Activated naive CD4-positive, alpha-beta T cell treated with anti-CD3 and anti-CD28 coated beads, Interleukin-2, amount 50 U/mL, for 24 hours (primary cell): ENCODE data around the gene SLC9A6.
"Not testable (repeated sequence)": the region's sequence is repeated elsewhere in the genome, so short reads cannot be mapped to it uniquely, and the experiment has no call there.

Source experiments
- H3K27ac Mint-ChIP-seq: one replicate; pipeline ENCODE4 v1.8.0; 2021; ENCODE audit warnings: mild to moderate bottlenecking, mixed read lengths
- H3K27me3 Mint-ChIP-seq: one replicate; pipeline ENCODE4 v1.8.0; 2021; ENCODE audit warnings: mixed read lengths
- H3K36me3 Mint-ChIP-seq: one replicate; pipeline ENCODE4 v1.8.0; 2021; ENCODE audit warnings: mixed read lengths
- H3K4me1 Mint-ChIP-seq: one replicate; pipeline ENCODE4 v1.8.0; 2021; ENCODE audit warnings: mixed read lengths
- H3K4me3 Mint-ChIP-seq: one replicate; pipeline ENCODE4 v1.8.0; 2021; ENCODE audit warnings: mild to moderate bottlenecking, mixed read lengths
- H3K9me3 Mint-ChIP-seq: one replicate; pipeline ENCODE4 v1.8.0; 2021; ENCODE audit warnings: mixed read lengths

SLC9A6 gene

DNA sequence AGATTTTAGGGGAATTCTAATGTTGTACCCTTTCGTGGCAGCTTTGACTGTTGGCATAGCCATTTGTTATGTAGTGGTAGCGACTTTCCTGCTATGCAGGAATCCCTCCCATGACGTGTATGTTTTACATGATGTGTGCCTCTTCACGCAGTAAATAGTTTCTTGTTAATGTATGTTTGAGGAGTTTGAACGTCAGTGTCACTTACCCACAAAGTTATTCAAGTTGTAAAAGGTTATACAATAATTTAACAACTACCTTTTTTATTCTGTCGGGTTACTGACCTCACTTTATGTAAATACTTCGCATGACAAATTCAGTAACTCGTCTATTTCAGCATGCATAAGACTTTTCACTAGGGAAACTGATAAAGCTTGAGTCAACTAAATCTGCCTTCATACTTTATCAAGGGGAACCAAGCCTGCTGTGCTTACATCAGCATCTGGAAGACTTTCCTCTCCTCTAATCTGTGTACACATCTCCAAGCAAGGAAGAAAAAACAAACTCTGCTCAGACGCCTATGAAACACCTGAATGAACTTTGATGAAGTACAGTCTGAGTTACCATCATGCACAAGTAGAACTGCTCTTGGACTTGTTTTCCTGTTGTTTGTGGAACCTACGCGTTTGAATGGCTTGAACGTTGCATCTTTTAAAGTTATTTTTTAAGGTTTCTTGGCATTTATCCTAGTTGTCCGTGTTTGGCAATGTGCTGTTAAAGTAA, 61.2 kb downstream of the SLC9A6 start:
- Mint-ChIP-seq H3K36me3 (peaks cover 3% of the 10 kb centered on the region), H3K9me3 (no peaks in the 10 kb centered on the region), H3K4me1 (no peaks in the 10 kb centered on the region), H3K27ac (no peak overlapping the region), H3K27me3 (no peaks in the 10 kb centered on the region), H3K4me3 (no peak overlapping the region)

GRCh38 chrX:136047016-136047642, 61.9 kb downstream of the SLC9A6 start:
- Mint-ChIP-seq H3K4me1 (no peaks in the 10 kb centered on the region), H3K9me3 (no peaks in the 10 kb centered on the region), H3K36me3 (peaks cover 3% of the 10 kb centered on the region), H3K27ac (no peak overlapping the region), H3K27me3 (no peaks in the 10 kb centered on the region), H3K4me3 (no peak overlapping the region)

DNA sequence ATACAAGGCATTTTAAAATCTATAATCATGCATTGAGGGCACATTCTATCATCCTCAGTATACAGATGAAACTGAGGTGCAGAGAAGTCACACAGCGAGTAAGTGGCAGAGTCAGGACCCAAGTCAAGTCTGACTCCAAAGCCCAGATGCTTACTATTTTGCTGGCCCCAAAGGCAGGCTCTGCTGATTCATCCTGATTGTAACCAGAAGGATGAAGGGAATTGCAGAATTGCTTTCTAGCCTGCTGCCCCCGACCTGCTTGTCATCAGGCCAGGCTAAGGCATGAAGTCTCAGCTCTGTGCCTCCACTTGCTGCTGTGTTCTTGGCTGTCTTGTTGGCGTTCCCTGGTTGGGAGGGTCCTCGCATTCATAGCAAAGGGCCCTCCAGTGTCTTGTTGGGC, 62.7 kb downstream of the SLC9A6 start:
- Mint-ChIP-seq H3K4me3 (no peak overlapping the region), H3K27me3 (no peaks in the 10 kb centered on the region), H3K4me1 (no peaks in the 10 kb centered on the region), H3K36me3 (peaks cover 3% of the 10 kb centered on the region), H3K27ac (no peak overlapping the region), H3K9me3 (no peaks in the 10 kb centered on the region)

DNA sequence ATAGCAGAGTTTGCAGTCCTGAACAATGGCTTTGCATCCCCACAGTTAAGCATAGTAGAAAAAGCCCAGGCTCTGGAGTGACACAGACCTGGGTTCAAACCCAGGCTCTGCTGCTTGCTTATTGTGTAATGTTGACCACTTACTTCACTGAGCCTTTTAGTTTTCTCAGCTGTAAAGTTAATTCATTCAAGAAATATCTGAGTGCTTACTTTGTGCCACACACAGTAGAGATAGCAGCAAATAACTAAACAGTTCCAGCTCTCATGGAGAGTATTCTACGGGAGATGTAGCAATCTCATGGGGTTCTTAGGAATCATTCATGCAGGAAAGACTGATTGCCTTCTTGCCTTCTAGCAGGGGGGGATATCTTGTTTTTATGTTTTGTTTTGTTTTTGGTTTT, 63.2 kb downstream of the SLC9A6 start:
- Mint-ChIP-seq H3K27ac (no peak overlapping the region), H3K4me1 (no peaks in the 10 kb centered on the region), H3K9me3 (no peaks in the 10 kb centered on the region), H3K36me3 (peaks cover 3% of the 10 kb centered on the region), H3K27me3 (no peaks in the 10 kb centered on the region), H3K4me3 (no peak overlapping the region)

DNA sequence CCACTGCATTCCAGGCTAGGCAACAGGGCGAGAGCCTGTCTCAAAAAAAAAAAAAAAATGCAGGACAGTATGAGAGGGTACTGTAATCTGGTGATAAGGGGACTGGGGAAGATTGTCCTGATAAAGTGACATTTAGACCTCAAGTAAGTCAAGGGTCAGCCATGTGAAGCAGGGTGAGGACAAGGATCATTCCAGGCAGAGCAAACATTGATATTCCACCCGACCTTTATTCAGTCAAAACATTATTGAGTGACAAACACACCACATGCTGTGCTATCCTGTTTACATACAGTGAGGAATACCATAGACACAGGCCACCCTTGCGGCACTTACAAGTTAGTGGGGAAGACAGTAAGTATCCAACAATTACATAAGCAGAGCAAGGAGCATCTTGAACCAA, 64.4 kb downstream of the SLC9A6 start:
- H3K4me1 Mint-ChIP-seq: no peaks in the 10 kb centered on the region
- H3K27me3 Mint-ChIP-seq: no peaks in the 10 kb centered on the region
- no peaks in the 10 kb centered on the region for H3K9me3 Mint-ChIP-seq
- H3K27ac Mint-ChIP-seq: no peak overlapping the region
- H3K4me3 Mint-ChIP-seq: no peak overlapping the region
- no peaks in the 10 kb centered on the region for H3K36me3 Mint-ChIP-seq

DNA sequence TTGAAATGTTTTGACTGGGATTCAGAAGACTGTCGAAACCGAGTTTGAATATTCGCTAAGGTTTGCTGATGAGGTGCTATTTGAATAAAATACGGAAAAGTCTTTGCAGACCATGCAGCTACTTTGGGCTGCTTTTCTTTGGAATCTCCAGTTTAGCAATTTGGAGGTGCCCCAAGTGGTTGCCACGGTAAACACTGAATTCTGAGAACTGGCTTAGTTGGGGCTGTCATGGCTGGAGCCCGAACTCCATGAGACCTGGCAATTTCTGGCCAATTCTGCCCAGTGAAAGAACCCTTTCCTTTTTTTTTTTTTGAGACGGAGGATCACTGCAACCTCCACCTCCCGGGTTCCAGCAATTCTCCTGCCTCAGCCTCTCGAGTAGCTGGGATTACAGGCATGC, 65.6 kb downstream of the SLC9A6 start:
- H3K27me3 Mint-ChIP-seq, H3K4me3 Mint-ChIP-seq, H3K36me3 Mint-ChIP-seq, H3K27ac Mint-ChIP-seq, H3K4me1 Mint-ChIP-seq, H3K9me3 Mint-ChIP-seq: not testable (repeated sequence)

DNA sequence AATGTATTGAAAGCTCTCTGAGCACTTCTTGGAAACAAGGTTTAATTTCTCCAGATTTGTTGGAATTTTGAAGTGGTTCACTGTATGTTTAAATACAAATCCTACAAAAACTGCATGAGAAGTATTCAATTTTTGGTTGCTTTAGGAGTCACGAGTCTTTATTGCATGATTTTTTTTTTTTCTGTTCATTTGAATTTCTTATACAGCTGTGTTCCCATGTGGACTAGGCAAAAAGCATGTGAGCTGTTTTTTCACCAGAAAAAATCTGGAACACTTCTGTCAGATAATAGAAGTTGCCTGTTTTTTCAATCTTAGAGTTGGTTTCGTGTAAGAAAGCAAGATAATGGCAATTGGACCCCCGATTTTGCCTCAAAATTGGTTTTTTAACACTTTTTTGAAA, 66.4 kb downstream of the SLC9A6 start:
- H3K27me3 Mint-ChIP-seq: no peaks in the 10 kb centered on the region
- H3K9me3 Mint-ChIP-seq: no peaks in the 10 kb centered on the region

DNA sequence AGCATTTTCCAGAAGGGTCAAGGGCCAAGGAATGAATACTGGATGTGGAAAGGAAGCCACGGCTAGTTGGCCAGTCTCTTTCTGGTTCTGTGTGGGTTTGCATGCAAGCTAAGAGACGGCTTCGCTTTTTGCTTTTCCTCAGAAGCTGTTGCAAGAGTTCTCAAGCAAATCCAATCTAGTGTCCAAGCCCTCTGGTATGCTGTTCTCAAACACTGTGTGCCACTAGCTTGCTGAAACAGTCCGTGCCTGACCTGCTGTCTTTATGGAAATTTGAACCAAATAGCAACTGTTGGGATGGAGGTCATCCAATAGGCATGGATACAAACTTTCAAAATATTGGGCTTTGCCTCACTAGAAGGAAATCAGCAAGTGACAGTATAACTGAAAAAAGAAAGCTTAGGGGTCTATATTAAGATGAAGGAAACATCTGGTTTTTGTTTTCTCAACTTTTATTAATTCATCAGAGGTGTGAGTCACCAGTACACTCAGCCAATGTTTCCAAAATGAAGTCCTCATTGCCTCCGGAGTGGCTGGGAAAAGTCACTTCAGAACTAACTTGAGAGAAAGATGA, 70.5 kb downstream of the SLC9A6 start:
- H3K27me3 Mint-ChIP-seq: no peaks in the 10 kb centered on the region
- no peaks in the 10 kb centered on the region for H3K36me3 Mint-ChIP-seq
- no peak overlapping the region for H3K27ac Mint-ChIP-seq
- H3K9me3 Mint-ChIP-seq: no peaks in the 10 kb centered on the region
- no peak overlapping the region for H3K4me3 Mint-ChIP-seq
- peaks cover 20% of the 10 kb centered on the region for H3K4me1 Mint-ChIP-seq

More for the DNA sequence above, 66.4 kb downstream of the SLC9A6 start:
- H3K4me3 Mint-ChIP-seq: no peak overlapping the region
- H3K27ac Mint-ChIP-seq: no peak overlapping the region
- H3K4me1 Mint-ChIP-seq: peaks cover 5% of the 10 kb centered on the region
- no peaks in the 10 kb centered on the region for H3K36me3 Mint-ChIP-seq

DNA sequence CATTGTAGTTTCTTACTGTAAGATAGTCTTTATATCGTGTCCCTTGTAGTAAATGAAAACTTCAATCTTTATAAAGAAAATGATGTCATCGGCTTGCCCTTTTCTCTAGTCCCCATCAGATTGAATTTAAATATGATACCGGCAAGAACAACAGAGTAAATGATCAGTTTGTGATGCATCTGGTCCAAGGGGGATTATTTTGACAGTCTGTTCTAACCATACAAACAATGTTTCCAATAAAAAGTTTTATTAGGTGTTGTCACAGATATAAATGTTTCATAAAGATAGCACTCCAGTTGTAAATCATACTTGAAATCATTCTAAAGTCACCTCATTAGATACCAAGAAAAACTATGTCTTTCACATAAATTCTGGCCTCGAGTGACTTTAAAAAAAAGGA, 72.3 kb downstream of the SLC9A6 start:
- Mint-ChIP-seq H3K9me3 (no peaks in the 10 kb centered on the region), H3K4me1 (peaks cover 20% of the 10 kb centered on the region), H3K4me3 (peak overlapping the region; percentile 19), H3K36me3 (no peaks in the 10 kb centered on the region), H3K27me3 (no peaks in the 10 kb centered on the region), H3K27ac (no peak overlapping the region)

DNA sequence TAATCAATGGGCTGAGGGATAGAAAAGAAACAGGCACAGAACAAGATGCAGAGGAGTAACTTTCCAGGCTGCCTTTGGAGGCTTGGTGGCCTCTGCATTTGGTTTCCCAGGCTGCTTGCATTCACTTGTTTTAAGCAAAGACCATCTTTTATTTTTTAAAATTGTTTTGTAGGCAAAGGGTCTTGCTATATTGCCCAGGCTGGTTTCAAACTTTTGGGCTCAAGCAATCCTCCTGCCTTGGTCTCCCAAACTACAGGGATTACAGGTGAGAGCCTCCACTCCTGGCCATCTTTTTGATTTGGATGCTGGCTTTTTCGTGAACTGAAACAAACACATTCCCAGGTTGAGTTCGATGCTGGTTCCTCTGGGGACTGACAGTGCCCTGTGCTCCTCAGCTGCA, 74.1 kb downstream of the SLC9A6 start:
- Mint-ChIP-seq H3K9me3 (no peaks in the 10 kb centered on the region), H3K4me3 (no peak overlapping the region), H3K27me3 (no peaks in the 10 kb centered on the region), H3K27ac (no peak overlapping the region), H3K36me3 (no peaks in the 10 kb centered on the region), H3K4me1 (peaks cover 34% of the 10 kb centered on the region)

GRCh38 chrX:136061286-136061685, 76.1 kb downstream of the SLC9A6 start:
- Mint-ChIP-seq H3K27ac (no peak overlapping the region), H3K4me1 (peaks cover 46% of the 10 kb centered on the region), H3K9me3 (no peaks in the 10 kb centered on the region), H3K36me3 (no peaks in the 10 kb centered on the region), H3K27me3 (no peaks in the 10 kb centered on the region), H3K4me3 (no peak overlapping the region)

- H3K4me3 Mint-ChIP-seq: no peak overlapping the region
- no peaks in the 10 kb centered on the region for H3K9me3 Mint-ChIP-seq
- peaks cover 42% of the 10 kb centered on the region for H3K4me1 Mint-ChIP-seq
- H3K27me3 Mint-ChIP-seq: no peaks in the 10 kb centered on the region
- no peak overlapping the region for H3K27ac Mint-ChIP-seq
- H3K36me3 Mint-ChIP-seq: no peaks in the 10 kb centered on the region
These were observed 76.5 kb downstream of the SLC9A6 start for GRCh38 chrX:136061696-136062095.

DNA sequence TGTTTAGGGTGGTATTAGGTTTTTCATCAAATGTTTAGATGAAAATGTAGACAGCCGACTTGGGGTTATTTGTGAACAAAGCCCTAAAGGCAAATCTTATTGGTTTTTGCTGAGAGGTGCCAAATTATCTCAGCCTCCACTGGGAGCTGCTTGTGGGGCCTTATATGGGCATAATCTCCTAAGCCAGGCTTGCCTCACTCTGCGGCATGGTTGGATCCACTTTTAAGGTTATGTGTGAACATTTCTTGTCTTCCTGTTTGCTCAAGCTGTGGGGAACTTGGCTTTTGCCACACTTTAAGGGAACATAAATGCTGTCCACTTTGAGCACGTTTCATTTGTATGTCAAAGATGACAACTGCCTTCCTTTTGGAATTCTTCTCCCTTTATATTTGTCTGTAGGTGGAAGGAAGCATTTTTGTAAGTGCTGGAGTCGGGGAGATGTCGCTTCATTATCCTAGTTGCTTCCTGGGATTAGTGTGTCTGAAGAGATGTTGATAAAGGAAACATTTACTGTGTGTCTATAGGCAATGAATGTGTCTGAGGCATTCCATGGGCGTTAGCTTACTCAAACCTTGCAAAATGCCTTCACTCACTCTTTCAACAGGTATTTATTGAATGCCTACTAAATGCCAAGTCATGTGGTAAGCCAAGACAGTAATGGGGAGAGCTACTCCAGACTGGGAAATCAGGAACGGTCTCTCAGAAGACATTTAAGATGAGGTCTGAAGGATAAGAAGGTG, 78.3 kb downstream of the SLC9A6 start:
- H3K27ac Mint-ChIP-seq: peak overlapping the region; percentile 65
- no peaks in the 10 kb centered on the region for H3K36me3 Mint-ChIP-seq
- H3K4me3 Mint-ChIP-seq: no peak overlapping the region
- no peaks in the 10 kb centered on the region for H3K27me3 Mint-ChIP-seq
- peaks cover 31% of the 10 kb centered on the region for H3K4me1 Mint-ChIP-seq
- no peaks in the 10 kb centered on the region for H3K9me3 Mint-ChIP-seq

GRCh38 chrX:136064661-136065043, 79.4 kb downstream of the SLC9A6 start:
- no peak overlapping the region for H3K4me3 Mint-ChIP-seq
- no peaks in the 10 kb centered on the region for H3K27me3 Mint-ChIP-seq
- H3K9me3 Mint-ChIP-seq: no peaks in the 10 kb centered on the region
- H3K4me1 Mint-ChIP-seq: peaks cover 30% of the 10 kb centered on the region
- H3K27ac Mint-ChIP-seq: peak overlapping the region; percentile 68
- H3K36me3 Mint-ChIP-seq: no peaks in the 10 kb centered on the region

DNA sequence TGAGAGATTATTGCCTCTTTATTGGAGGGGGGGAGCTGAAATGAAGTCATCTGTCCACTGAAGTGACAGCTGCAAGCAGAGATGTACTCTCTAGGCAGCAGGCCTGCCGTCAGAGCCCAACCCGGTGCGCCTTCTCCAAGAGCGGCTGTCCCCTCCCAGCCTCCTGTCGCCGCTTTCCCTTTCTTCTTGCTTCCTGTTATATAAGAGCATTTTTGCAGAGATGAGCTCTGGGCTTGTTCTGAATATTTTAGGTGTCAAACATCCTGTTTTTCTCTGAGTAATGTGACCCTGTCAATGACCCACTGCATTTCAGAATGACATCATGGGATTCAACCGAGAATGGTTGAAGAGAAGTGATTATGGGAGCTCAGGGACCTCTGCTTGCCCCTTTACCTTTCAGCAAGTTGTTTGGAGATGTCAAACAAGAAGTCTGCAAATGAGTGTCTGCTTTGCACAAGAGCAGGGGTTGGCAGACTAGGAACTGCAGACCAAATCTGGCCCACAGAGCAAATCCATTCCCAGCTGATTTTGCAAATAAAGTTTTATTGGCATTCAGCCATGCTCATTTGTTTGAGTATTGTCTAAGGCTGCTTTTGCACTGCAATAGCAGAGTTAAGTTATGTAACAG, 79.9 kb downstream of the SLC9A6 start:
- no peaks in the 10 kb centered on the region for H3K27me3 Mint-ChIP-seq
- peaks cover 33% of the 10 kb centered on the region for H3K4me1 Mint-ChIP-seq
- peak overlapping the region; percentile 33 for H3K4me3 Mint-ChIP-seq
- H3K27ac Mint-ChIP-seq: peak overlapping the region; percentile 68
- no peaks in the 10 kb centered on the region for H3K36me3 Mint-ChIP-seq
- no peaks in the 10 kb centered on the region for H3K9me3 Mint-ChIP-seq

DNA sequence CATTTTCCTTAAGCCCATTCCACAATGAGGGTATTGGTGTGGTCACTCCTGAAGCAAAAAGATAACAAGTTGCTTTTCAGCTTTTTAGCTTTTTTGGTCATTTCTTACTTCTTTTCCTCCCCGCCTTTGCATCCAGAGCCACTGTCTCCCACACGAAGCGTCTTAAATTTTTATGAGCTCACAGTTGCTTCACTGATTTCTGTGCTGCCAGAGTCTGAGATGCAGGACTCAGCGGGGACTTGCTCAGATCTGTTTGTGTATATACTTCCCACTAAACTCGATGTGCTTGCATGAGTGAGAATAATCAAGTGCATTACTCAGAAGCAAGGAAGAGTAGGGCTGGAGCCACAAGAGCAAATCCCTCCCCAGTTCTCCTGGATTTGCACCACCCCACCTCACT, 81.9 kb downstream of the SLC9A6 start:
- Mint-ChIP-seq H3K9me3 (no peaks in the 10 kb centered on the region), H3K4me1 (peaks cover 47% of the 10 kb centered on the region), H3K4me3 (no peak overlapping the region), H3K36me3 (no peaks in the 10 kb centered on the region), H3K27ac (no peak overlapping the region), H3K27me3 (no peaks in the 10 kb centered on the region)
